OCI-LY1 (cell line): ENCODE results near the gene SLC51B.

Experiments
- H2AFZ ChIP-seq: fragments of 200-600 bp; sonication (generic), shearing (Covaris generic); 2 replicates; pipeline ENCODE4 v1.6.0; 2014; ENCODE audit warnings: antibody characterized with exemption, mild to moderate bottlenecking, low read length
- H3F3A ChIP-seq: fragments of 200-600 bp; sonication (generic), shearing (Covaris generic); 2 replicates; pipeline ENCODE4 v1.6.0; 2014; ENCODE audit warnings: mild to moderate bottlenecking, antibody characterized with exemption, low read length, moderate library complexity; ENCODE audit not compliant: insufficient read depth
- H3K27ac ChIP-seq: fragments of 200-600 bp; sonication (generic); 2 replicates; pipeline ENCODE4 v1.5.1; 2014; ENCODE audit warnings: low read length, mixed run types, mild to moderate bottlenecking, low read depth; ENCODE audit not compliant: poor library complexity, severe bottlenecking
- H3K27me3 ChIP-seq: fragments of 200-600 bp; sonication (generic); 2 replicates; pipeline ENCODE4 v1.6.0; 2014; ENCODE audit warnings: antibody characterized with exemption, mild to moderate bottlenecking, low read length, moderate library complexity; ENCODE audit not compliant: insufficient read depth
- H3K36me3 ChIP-seq: fragments of 200-600 bp; sonication (generic); 2 replicates; pipeline ENCODE4 v1.6.1; 2014; ENCODE audit warnings: mild to moderate bottlenecking, antibody characterized with exemption, low read length, moderate library complexity, mixed read lengths; ENCODE audit not compliant: insufficient read depth
- H3K4me1 ChIP-seq: fragments of 200-600 bp; sonication (generic); 2 replicates; pipeline ENCODE4 v1.5.1; 2014; ENCODE audit warnings: mild to moderate bottlenecking, low read length, moderate library complexity; ENCODE audit not compliant: insufficient read depth, severe bottlenecking
- H3K4me2 ChIP-seq: fragments of 200-600 bp; sonication (generic), shearing (Covaris generic); 2 replicates; pipeline ENCODE4 v1.6.1; 2014; ENCODE audit warnings: low read length
- H3K4me3 ChIP-seq: fragments of 200-600 bp; sonication (generic); 2 replicates; pipeline ENCODE4 v1.5.1; 2014; ENCODE audit warnings: low read length, low read depth, mild to moderate bottlenecking, mixed read lengths; ENCODE audit not compliant: poor library complexity, severe bottlenecking
- H3K79me2 ChIP-seq: fragments of 200-600 bp; shearing (Covaris generic); 2 replicates; pipeline ENCODE4 v1.6.1; 2016; ENCODE audit warnings: mixed run types, low read length, mixed read lengths; ENCODE audit not compliant: insufficient read depth
- H3K9ac ChIP-seq: fragments of 200-600 bp; sonication (generic), shearing (Covaris generic); 2 replicates; pipeline ENCODE4 v1.6.1; 2014; ENCODE audit warnings: mild to moderate bottlenecking, low read length, mixed read lengths
- H3K9me2 ChIP-seq: fragments of 200-600 bp; sonication (generic), shearing (Covaris generic); 2 replicates; pipeline ENCODE4 v1.6.1; 2014; ENCODE audit warnings: low read depth, mild to moderate bottlenecking, low read length, mixed read lengths
- H3K9me3 ChIP-seq: fragments of 200-600 bp; shearing (Covaris generic); 2 replicates; pipeline ENCODE4 v1.6.1; 2014; ENCODE audit warnings: low read length, mixed read lengths
- H4K20me1 ChIP-seq: fragments of 200-600 bp; sonication (generic), shearing (Covaris generic); 2 replicates; pipeline ENCODE4 v1.6.0; 2016; ENCODE audit warnings: mild to moderate bottlenecking, low read length; ENCODE audit not compliant: insufficient read depth
- EZH2 ChIP-seq: fragments of 200-600 bp; sonication (generic), shearing (Covaris generic); IDR thresholded peaks from 2 replicates; pipeline ENCODE4 v1.8.0; 2017; ENCODE audit warnings: borderline replicate concordance, mixed run types, mild to moderate bottlenecking, antibody characterized with exemption, low read length, moderate library complexity, mixed read lengths
- TF ChIP-seq, protein P1 (sequence below): fragments of 200-600 bp; sonication (generic), shearing (Covaris generic); IDR thresholded peaks from 2 replicates; pipeline ENCODE4 v1.5.1; 2017; ENCODE audit warnings: mild to moderate bottlenecking, antibody characterized with exemption, low read length, moderate library complexity, mixed read lengths

The SLC51B gene

GRCh38 chr15:65087411-65087810, 42.2 kb downstream of the SLC51B start:
- Histone ChIP-seq H2AFZ (no peak overlapping the region), H3K4me2 (no peak overlapping the region), H3K9me3 (no peaks in the 10 kb centered on the region), H4K20me1 (no peaks in the 10 kb centered on the region), H3K9ac (no peak overlapping the region), H3K9me2 (no peaks in the 10 kb centered on the region), H3K27me3 (no peaks in the 10 kb centered on the region), H3K27ac (no peak overlapping the region), H3K36me3 (no peaks in the 10 kb centered on the region), H3K4me1 (no peaks in the 10 kb centered on the region), H3K79me2 (no peaks in the 10 kb centered on the region), H3F3A (no peaks in the 10 kb centered on the region), H3K4me3 (no peak overlapping the region)
- no peak for TF ChIP-seq EZH2
- TF ChIP-seq, protein P1, sequence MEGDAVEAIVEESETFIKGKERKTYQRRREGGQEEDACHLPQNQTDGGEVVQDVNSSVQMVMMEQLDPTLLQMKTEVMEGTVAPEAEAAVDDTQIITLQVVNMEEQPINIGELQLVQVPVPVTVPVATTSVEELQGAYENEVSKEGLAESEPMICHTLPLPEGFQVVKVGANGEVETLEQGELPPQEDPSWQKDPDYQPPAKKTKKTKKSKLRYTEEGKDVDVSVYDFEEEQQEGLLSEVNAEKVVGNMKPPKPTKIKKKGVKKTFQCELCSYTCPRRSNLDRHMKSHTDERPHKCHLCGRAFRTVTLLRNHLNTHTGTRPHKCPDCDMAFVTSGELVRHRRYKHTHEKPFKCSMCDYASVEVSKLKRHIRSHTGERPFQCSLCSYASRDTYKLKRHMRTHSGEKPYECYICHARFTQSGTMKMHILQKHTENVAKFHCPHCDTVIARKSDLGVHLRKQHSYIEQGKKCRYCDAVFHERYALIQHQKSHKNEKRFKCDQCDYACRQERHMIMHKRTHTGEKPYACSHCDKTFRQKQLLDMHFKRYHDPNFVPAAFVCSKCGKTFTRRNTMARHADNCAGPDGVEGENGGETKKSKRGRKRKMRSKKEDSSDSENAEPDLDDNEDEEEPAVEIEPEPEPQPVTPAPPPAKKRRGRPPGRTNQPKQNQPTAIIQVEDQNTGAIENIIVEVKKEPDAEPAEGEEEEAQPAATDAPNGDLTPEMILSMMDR: no peak

GRCh38 chr15:65087873-65088642, 42.9 kb downstream of the SLC51B start:
- Histone ChIP-seq H3K79me2 (no peaks in the 10 kb centered on the region), H3K9ac (no peak overlapping the region), H3K36me3 (no peaks in the 10 kb centered on the region), H3K4me3 (no peak overlapping the region), H3K9me3 (no peaks in the 10 kb centered on the region), H2AFZ (no peak overlapping the region), H3K9me2 (no peaks in the 10 kb centered on the region), H3F3A (no peaks in the 10 kb centered on the region), H3K27ac (no peak overlapping the region), H3K4me2 (no peak overlapping the region), H4K20me1 (no peaks in the 10 kb centered on the region), H3K4me1 (no peaks in the 10 kb centered on the region), H3K27me3 (no peaks in the 10 kb centered on the region)
- TF ChIP-seq, protein P1: no peak

- Histone ChIP-seq H3K27ac (no peak overlapping the region), H4K20me1 (no peaks in the 10 kb centered on the region), H3K9me3 (no peaks in the 10 kb centered on the region), H3K27me3 (no peaks in the 10 kb centered on the region), H3K36me3 (no peaks in the 10 kb centered on the region), H3K4me3 (no peak overlapping the region), H3K79me2 (no peaks in the 10 kb centered on the region), H3K4me2 (no peak overlapping the region), H3F3A (no peaks in the 10 kb centered on the region), H2AFZ (no peak overlapping the region), H3K4me1 (no peaks in the 10 kb centered on the region), H3K9me2 (no peaks in the 10 kb centered on the region), H3K9ac (no peak overlapping the region)
- TF ChIP-seq EZH2: no peak
- TF ChIP-seq, protein P1: no peak
Measured at GRCh38 chr15:65088643-65089021, 43.4 kb downstream of the SLC51B start.
